GM19455 (cell line): Measurements from ENCODE around the gene SYNE1.

Experiments used
- ATAC-seq: cut with Tn5 transposase; IDR thresholded peaks from one replicate; pipeline ENCODE4 v1.9.1; 2021; ENCODE audit not compliant: unreplicated experiment

The SYNE1 gene

DNA sequence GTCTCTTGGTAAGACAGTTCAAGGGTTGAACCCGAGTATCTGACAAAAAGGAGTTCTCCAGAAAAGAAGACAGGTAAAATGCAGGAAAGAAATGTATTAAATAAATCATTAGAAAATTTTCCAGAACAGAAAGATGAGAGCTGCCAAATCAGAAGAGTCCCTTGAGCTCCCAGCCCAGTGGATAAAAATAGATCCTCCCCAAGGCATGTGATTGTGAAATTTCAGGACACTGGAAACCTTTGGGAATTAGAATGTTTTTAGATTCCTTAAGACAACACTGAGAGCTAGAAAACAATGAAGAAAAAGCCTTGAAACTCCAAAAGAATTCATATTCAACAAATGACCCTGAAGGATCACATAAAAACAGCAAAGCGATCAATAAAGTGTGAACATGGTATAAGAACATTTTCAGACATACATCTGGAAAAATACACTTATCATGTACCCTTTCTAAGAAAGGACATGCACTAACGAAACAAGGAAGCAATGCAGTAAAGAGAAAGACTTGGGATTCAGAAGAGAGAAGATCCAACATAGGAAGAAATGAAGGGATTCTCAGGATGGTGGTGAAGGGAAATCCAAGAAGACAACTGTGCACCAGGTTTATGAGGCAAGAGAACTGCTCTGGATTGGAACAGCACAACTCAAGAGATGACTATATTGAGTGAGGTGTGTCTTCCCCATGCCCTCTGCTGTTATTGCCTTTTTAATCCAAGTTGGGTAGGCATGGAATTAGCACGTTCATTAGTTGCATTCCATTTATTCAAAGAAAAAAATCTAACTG is 390.4 kb downstream of the SYNE1 start:
- no peak for ATAC-seq

DNA sequence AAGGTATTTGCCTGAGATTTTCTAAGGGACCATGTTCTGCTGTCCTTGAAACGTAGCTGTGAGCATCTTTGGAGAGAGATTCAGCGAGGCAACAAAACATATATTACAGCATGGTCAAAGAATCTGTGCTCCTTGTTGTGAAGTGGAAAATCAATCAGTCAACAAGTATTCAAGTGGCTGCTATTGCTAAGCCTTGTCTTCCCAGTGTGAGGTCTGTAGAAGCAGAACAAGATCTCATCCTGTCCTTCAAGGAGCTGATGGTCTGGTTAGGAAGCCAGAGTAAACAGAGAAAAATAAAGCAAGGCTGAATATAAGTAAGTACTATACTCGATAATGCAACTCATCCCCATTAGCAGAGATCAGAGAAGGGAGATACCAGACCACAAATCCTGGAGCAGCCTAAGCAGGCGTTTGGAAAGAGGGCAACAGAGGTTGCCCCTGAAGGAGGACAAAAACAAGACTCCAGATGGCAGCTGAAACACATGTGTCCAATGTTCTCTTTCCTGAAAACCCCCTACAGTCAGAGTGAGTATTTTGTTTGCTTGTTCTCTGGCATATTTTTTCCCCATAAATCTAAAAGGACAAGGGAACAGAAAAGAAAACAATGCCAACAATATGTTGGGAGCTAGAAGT is 392.0 kb downstream of the SYNE1 start:
- ATAC-seq: no peak

DNA sequence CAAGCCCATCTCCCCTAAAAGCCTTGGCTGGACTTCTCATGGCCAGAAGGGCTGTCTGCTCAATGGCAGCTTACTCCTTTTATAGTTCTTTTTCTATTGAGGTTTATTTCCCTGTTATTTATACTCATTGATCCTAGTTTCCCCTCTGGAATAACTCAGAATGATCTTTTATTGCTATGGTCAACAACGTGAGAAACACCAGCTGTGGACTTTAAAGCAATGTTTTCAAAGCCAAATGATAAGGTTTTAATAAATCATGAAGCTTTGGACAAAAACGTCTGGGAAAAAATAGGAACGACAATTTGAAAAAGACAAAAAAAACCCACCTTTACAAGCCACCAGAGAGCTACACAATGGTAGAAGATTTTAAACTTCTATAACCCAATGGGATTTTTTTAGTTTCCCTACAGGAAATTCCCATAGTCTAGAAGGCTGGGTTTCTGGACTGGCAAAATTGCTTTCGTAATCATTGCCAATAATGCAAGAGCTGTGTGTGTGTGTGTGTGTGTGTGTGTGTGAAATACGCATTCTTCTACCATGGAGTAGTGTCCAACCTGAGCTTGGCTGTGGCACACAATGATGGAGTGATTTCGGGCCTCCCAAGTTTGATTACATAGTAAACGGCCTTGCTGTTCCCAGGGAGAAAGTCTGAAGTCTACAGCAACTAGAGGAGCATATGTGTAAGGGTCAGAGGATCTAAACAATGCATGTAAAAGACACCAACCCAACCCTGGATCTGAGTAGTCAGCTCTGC is 396.0 kb downstream of the SYNE1 start:
- ATAC-seq: no peak

DNA sequence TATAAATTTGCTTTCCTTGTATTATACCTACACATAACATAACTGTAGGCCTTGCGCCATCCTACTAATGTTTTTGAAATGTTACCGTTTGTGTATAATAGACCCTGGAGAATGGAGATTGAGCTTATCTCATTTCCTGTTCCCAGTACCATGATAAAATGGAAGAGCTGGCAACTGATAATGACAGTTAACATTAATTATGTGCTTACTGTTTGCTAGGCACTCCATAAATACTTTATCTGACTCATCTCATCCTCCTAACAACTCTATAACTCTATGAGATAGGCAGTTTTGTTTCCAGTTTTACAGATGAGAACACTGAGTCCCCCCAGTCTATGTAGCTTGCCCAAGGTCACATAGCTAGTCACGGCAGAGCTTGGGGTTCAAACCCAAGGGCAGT is 396.7 kb downstream of the SYNE1 start:
- no peak for ATAC-seq

DNA sequence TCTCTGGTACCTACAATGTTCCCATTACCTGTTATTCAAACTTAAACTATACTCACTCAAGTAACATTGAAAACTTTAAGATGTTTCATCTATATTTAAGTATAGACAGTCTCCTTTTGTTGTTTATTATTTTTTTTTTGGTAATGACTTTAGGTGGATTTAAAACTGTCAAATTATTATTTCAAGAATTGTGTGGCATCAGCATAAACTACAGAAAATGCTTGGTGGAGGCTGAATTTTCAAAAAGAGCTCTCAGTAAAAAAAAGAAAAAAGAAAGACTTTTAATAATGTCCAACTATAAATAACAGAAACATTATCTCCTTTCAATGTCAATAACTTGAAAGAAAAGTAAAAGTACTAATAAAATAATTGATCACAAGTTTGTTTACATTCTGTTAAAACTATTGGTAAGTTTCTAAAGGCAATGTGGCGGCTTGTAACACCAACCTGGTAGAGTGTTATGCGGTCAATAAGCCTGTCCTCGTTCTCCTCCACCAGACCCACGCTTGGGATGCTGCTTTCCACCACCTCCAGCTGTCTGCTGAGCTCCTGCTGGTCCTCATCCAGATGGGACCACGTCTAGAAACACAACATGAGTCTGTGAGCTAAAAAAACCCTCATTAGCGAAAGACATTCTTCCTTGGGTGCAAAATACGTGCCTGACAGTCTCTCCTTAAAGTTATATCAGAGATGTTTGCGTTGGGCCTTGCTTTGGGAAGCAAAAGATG is 400.6 kb downstream of the SYNE1 start:
- no peak for ATAC-seq

DNA sequence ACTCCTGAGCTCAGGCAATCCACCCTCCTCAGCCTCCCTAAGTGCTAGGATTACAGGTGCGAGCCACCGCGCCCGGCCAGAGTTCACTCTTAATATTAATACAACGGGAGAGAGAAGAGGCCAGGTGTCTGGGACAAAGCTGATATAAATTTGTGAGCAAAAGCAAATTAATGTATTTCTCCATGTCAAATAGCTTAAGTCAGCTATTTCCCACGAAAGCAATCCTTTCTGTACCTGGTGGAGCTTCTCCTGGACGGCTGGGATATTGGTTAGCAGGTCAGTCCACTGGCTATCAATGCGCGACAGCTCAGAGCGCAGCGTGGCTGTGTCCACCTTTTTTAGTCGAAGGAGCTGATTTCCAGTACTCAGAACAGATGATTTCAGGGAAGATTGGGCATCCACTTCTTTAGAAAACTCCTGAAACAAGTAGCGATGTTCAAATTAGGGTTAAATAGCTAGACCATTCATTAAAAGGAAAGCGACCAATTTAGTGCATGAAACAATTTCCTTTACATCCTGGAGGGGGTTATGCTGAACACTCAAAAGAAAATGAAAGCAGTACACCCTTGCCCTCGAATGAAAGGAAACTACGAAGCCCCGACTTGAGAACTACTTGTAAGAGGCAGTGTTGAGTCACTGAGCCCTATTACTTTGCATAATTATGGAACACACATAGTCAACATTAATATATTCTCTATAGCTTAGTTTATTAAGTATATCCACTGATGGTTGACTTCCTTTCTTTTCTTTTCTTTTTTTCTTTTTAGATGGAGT is 403.4 kb downstream of the SYNE1 start:
- ATAC-seq: no peak

DNA sequence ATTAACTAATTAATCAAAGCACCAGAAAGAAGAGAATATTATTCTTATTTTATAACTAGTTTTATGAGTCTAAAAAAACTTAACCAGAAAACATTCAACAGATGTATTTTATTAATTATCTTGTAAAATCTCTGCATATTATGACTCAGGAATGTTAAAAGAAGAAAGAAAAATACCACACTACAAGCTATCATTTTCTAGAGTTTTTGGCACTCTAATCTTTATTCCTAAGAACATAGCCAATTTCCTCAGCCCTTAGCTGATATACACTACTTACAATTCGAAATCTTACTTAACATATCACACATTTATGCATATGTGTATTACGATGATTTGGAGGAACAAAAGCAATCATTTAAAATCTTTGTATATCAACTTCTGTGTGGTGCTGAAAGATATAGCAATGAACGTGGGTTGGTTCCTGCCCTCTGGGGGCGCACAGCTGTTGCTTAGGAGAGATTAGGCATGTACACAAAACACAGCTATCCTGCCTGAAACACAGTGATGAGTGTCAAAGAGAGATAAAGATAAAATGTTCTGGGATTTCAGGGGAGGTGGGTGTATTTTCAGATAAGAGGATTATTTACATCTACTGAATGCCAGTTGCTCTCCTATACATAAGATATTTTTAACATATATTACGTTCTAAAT is 404.5 kb downstream of the SYNE1 start:
- no peak for ATAC-seq

DNA sequence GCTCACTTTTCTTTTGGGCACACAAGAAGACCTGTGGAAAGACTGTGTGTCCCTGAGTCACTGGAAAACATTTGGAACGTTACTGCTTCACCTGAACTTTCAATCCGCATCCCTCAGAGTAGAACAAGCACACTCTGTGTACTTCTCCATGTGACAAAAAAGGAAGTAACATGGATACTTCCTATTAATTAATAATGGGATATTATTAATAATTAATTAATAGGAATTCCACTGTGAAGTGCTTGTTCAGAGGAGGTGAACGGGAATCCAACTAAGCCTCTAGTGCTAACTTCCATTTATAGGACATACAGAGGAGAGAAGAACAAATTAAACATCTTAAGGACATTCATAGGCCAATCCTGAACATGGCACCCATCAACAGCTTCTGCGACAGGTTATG is 407.8 kb downstream of the SYNE1 start:
- no peak for ATAC-seq

DNA sequence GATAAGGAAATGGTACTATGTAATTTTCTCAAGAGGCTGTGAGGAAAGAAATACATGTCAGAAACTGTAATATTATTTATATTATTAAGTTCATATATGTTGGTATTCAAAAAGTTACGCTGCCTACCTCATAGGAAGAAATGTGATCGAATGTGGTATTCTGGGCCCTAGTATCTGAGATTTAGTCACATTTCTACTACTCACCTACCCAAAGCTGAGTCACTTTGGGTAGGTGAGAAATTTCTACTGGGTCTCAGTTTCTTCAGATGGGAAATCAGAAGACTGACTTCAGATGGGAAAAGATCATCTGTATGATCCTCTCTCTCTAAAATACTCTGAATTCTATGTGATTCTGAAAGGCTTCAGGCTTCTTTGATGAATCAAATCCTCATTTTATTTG is 411.0 kb downstream of the SYNE1 start:
- no peak for ATAC-seq

DNA sequence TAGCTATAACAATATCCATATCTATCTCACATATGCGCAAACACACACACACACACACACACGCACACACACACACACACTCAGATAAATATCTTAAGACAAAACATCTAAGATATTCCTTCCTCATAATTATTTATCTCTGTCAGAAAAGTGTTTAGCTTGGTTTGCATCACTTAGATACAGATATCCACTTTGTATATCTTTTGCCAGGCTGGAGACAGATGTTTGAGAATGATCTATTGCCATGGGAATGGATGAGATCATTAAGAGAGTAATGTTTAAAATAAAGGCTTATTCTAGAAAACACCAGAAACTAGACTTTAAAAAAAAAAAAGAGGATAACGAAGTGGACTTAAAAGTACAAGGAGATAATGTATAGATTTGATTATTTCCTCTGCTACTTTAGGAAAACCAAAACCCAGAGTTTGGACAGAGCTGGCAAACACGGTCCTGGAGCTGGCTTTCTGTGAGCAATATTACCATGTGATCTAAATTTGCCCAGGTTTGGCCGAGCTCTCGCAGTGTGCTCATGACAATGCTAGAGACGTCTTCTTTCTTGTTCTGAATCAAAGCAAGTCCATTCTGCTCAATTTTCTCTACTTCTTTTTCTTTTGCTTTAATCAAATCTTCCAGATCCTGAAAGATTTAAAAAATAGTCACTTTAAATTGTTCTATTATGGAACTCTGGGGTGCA is 411.8 kb downstream of the SYNE1 start:
- no peak for ATAC-seq

DNA sequence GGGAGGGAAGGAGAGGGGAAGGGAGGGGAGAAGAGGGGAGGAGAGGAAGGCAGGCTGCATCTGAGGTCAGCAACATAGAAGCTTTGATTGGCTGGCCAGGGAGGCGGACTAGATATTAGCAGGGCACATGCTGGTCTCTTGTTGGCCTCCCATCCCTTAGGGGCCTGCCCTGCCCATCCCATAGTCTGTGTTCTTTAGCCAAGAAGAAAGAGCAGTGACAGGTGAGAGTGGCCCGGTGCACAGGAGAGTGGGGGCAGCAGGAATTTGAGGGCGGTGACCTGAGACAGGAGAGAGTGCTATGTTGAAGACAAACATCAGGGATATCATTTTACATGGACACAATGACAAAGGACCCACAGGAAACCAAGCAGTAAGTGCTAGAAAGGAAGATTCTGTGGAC is 413.5 kb downstream of the SYNE1 start:
- no peak for ATAC-seq

DNA sequence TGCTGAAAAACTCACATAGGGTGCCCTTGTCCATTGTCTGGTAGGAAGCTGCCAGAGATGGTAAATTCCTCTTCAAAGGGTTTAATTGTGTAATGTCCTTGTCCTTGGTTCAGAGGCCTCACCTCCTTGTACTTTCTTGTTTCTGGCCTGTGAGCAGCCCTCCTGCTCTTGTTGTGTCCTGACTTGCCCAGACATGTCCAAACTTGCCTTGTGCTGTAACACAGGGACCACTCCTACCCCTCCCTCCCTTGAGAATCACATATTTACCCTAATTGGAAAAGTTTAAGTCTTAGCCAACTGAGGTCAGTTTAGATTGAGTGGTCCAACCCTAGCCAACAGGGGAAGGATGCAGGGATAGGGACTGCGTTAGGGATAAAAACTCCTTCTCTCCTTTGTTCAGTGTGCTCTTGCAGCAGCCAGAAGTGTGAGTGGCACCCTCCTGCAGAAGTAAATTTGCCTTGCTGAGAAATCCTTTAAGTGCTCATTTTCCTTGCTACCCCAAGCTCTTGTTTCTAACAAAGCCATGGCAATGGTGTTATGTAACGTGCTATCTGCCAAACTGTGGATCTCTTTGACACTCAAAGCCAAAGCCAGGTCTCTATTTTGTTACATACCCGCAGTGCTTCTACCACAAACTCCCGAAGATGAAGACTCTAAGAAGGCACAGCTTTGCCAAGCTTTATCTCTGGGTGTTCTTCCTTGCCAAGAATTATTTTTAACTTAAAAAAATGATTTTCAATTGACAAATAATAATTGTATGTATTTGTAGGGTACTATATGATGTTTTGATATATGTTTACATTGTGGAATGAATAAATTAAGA is 415.1 kb downstream of the SYNE1 start:
- ATAC-seq: no peak

DNA sequence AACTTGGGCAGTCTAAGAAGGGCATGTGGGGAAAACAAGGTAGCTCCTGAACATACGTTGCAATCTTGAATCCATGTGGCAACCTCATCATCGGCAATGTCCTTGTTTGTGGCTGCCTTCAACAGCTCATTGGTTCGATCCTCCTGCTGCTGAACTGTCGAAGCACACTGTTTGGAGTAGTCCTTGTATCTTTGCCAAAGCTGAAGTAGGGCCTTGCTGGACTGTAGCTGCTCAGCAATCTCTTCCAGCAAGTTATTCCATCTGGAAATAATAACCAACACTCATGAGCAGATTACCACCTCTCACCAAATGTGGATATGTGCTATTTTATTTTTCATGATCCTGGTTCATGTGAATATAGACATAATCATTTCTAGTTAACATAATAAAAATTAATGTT is 416.4 kb downstream of the SYNE1 start:
- no peak for ATAC-seq

DNA sequence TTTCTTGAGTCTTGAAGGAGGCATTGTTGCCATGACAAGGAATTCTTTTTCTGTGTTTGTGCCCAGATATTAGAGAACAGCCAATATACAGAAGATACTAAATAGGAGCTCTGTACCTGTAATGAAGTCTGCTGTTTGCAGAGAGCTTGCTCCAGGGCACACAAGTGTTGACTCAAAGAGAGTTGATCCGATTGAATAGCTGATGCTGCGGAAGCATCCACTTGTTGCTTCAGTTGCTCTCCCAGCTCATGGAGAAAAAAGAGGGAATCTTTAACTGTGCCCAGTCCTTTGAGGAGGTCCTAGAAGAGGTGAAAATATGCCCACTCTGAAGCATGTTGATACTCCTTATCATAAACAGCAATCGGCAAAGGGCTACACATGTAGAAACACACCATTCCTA is 418.3 kb downstream of the SYNE1 start:
- no peak for ATAC-seq

DNA sequence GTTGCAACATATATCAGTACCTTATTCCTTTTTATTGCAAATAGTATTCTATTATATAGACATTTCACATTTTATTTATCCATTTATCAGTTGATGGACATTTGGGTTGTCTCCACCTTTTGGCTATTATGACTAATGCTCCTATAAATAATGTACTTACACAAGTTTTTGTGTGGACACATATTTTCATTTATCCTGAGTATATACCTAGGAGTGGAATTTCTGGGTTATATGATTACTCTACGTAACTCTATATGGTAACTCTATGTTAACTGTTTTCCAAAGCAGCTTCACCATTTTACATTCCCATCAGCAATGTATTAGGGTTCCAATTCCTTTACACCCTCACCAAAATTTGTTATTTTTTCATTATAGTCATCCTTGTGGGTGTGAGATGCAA is 424.7 kb downstream of the SYNE1 start:
- ATAC-seq: no peak

DNA sequence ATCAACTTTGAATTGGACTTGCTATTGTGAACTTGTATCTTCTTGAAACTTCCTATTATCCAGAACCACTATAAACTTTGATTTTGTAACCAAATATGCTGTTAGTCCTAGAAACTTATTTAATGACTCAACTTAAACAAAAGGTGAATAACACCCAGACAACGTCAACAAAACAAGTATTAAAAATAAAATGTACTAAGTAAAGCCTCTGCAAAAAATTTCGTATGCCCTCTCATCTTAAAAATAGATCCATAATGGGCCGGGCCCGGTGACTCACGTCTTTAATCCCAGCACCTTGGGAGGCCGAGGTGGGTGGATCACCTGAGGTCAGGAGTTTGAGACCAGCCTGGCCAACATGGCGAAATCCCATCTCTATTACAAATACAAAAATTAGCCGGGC is 428.0 kb downstream of the SYNE1 start:
- no peak for ATAC-seq

DNA sequence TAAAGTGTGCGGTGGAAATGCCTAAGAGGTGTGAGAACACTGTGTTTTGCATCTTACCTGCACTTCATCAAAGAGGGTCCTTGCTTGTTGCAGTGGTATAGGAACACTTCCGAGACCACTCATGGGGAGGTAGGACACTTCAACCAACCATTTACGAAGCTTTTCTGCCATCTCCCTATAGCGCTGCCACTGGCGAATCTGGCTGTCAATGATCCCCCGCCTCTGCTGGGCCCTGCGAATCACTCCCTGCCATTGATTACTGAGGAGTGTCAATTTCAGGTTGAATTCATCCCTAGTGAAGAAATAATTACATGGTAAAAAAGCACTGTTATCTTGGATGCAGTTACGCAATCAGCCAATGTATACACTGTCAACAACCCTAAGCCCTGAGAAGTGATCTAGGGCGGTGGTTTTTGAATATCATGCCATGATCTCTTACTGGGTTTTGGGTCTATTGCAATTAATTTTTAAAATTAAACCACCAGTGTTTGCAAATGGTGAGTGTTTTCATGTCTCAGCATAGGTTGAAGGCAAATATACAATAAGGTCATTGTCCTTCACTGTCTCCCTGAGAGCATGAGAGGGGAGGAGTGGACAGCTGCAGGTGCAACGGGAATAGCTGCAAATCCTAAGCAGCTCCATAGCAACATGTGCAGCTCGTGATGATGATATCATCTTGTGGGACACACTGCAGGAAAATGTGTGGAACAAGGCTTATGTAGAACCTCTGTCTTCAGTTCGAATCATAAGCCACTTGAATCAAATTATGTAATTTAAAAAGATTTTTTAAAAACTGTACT is 429.0 kb downstream of the SYNE1 start:
- no peak for ATAC-seq
